Trophoblast cell (in vitro differentiated cells and primary cell): ENCODE measurements around the gene POPDC3.

Source experiments
- DNase-seq, 2 donors: peaks; one replicate each; pipeline ENCODE4 v3.0.0-alpha.2; 2016
- H2AFZ ChIP-seq: 2 replicates; pipeline ENCODE4 v1.6.1; 2013; ENCODE audit warnings: low read length, moderate library complexity, mild to moderate bottlenecking; ENCODE audit not compliant: insufficient read depth, poor library complexity
- H2AK5ac ChIP-seq: 2 replicates; pipeline ENCODE4 v1.6.1; 2013; ENCODE audit warnings: mild to moderate bottlenecking, low read length
- H2BK120ac ChIP-seq: 2 replicates; pipeline ENCODE4 v1.6.1; 2013; ENCODE audit warnings: low read length, mild to moderate bottlenecking, moderate library complexity; ENCODE audit not compliant: insufficient read depth, poor library complexity
- H2BK12ac ChIP-seq: 2 replicates; pipeline ENCODE4 v1.6.1; 2013; ENCODE audit warnings: mild to moderate bottlenecking, low read length, moderate library complexity
- H2BK5ac ChIP-seq: 2 replicates; pipeline ENCODE4 v1.6.1; 2013; ENCODE audit warnings: low read length, low read depth, moderate library complexity, mild to moderate bottlenecking; ENCODE audit not compliant: poor library complexity
- H3K14ac ChIP-seq: 2 replicates; pipeline ENCODE4 v1.6.1; 2013; ENCODE audit warnings: mild to moderate bottlenecking, low read length
- H3K18ac ChIP-seq: 2 replicates; pipeline ENCODE4 v1.6.1; 2013; ENCODE audit warnings: mild to moderate bottlenecking, low read length
- H3K23ac ChIP-seq: 2 replicates; pipeline ENCODE4 v1.6.1; 2013; ENCODE audit warnings: low read length
- H3K27ac ChIP-seq: 2 replicates; pipeline ENCODE4 v1.5.1; 2013; ENCODE audit warnings: low read depth, mild to moderate bottlenecking, inconsistent platforms, low read length, moderate library complexity
- H3K27me3 ChIP-seq: 2 replicates; pipeline ENCODE4 v1.6.1; 2013; ENCODE audit warnings: inconsistent platforms, mild to moderate bottlenecking, low read length, moderate library complexity; ENCODE audit not compliant: insufficient read depth
- H3K36me3 ChIP-seq, 2 experiments: 1 replicate in 1 of 2; 2 replicates in 1 of 2; pipeline ENCODE4 v1.6.1; 2013; ENCODE audit warnings: low read length in 2 of 2, mild to moderate bottlenecking in 2 of 2, moderate library complexity in 1 of 2; ENCODE audit not compliant: insufficient read depth in 2 of 2, control insufficient read depth in 1 of 2
- H3K4ac ChIP-seq: 2 replicates; pipeline ENCODE4 v1.6.1; 2013; ENCODE audit warnings: low read depth, mild to moderate bottlenecking, low read length, moderate library complexity
- H3K4me1 ChIP-seq, 2 experiments: 1 replicate in 1 of 2; 2 replicates in 1 of 2; pipeline ENCODE4 v1.6.1; 2013; ENCODE audit warnings: low read length in 2 of 2, mild to moderate bottlenecking in 2 of 2, moderate library complexity in 1 of 2; ENCODE audit not compliant: insufficient read depth in 2 of 2, control insufficient read depth in 1 of 2
- H3K4me2 ChIP-seq: 2 replicates; pipeline ENCODE4 v1.6.1; 2013; ENCODE audit warnings: inconsistent platforms, mild to moderate bottlenecking, low read length, moderate library complexity
- H3K4me3 ChIP-seq: 2 replicates; pipeline ENCODE4 v1.5.1; 2013; ENCODE audit warnings: mild to moderate bottlenecking, low read depth, low read length, inconsistent platforms
- H3K79me1 ChIP-seq: one replicate; pipeline ENCODE4 v1.6.1; 2013; ENCODE audit warnings: low read length
- H3K79me2 ChIP-seq: 2 replicates; pipeline ENCODE4 v1.6.1; 2013; ENCODE audit warnings: low read length, mild to moderate bottlenecking; ENCODE audit not compliant: control insufficient read depth, insufficient read depth, poor library complexity
- H3K9ac ChIP-seq: 2 replicates; pipeline ENCODE4 v1.6.1; 2013; ENCODE audit warnings: mild to moderate bottlenecking, low read length
- H3K9me3 ChIP-seq: 2 replicates; pipeline ENCODE4 v1.6.1; 2013; ENCODE audit warnings: low read depth, mild to moderate bottlenecking, control low read depth, inconsistent platforms, low read length; ENCODE audit not compliant: insufficient read depth
- H4K12ac ChIP-seq: 2 replicates; pipeline ENCODE4 v1.6.1; 2013; ENCODE audit warnings: low read depth, mild to moderate bottlenecking, low read length, moderate library complexity
- H4K8ac ChIP-seq: 2 replicates; pipeline ENCODE4 v1.6.1; 2013; ENCODE audit warnings: low read depth, mild to moderate bottlenecking, low read length, moderate library complexity
- H4K91ac ChIP-seq: one replicate; pipeline ENCODE4 v1.6.1; 2013; ENCODE audit warnings: low read depth, mild to moderate bottlenecking, low read length, moderate library complexity
- WGBS: extraction: QIAGEN DNeasy Blood & Tissue Kit; methylation state at CpG from one replicate; pipeline ENCODE4 v1.1.7; 2013; ENCODE audit warnings: missing lambda C conversion rate; ENCODE audit not compliant: insufficient read length, insufficient coverage; ENCODE audit errors: extremely low coverage; 5-methylcytosine and 5-hydroxymethylcytosine counted together

Gene POPDC3

DNA sequence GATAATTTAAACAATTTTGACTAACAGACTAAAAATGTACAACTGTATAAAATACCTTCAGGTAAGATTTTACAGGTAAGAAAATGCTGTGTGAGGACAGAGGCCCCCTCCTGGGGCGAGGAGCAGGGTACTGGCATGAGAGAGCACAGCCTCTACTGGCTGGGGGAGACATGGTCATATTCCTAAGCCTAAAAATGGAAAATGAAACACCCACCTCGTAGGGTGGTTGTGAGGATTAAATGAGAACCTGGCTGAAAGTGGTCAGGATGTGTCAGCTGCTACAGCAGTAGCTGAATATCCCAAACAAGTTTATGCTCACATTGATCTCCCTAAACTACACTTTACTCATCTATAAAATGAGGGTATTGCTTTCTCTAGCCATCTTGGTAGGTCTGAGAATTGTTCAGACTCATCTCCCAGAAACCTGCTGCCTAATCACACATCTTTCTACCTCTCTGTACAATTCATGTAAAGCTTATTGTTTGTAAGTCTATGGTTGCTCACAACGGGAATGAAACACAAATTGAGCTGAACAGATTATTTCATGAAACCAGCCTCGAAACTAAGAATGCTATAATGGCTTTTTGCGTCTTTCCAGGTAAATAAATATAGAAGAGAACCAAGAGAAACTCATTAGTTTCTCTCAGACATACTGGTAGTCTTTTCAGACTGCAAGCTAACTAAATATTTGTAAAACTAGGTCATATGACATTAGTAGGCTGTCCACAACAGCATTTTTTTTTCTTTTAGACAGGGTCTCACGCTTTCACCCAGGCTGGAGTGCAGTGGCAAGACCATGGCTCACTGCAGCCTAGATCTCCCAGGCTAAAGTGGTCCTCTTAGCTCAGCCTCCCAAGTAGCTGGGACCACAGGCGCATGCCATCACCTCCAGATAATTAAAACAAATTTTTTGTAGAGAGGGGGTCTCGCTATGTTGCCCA lies 69.6 kb downstream of the POPDC3 start:
- Histone ChIP-seq H3K27ac (no peak overlapping the region), H2BK5ac (no peak overlapping the region), H2AFZ (no peak overlapping the region), H3K9ac (no peak overlapping the region), H3K79me2 (peaks cover 2% of the 10 kb centered on the region), H3K4me2 (no peak overlapping the region), H3K4me1 (no peaks in the 10 kb centered on the region), H2AK5ac (no peak overlapping the region), H3K27me3 (no peaks in the 10 kb centered on the region), H4K12ac (no peak overlapping the region), H3K9me3 (no peaks in the 10 kb centered on the region), H4K91ac (no peak overlapping the region), H3K4ac (no peak overlapping the region), H3K23ac (no peak overlapping the region), H3K18ac (no peak overlapping the region), H2BK120ac (no peak overlapping the region), H3K79me1 (no peaks in the 10 kb centered on the region), H3K4me3 (no peak overlapping the region), H3K14ac (no peak overlapping the region), H2BK12ac (no peak overlapping the region), H3K36me3 (peaks cover 0 to 2% of the 10 kb centered on the region in 2 experiments), H4K8ac (no peak overlapping the region)
- no CpG with 5 or more reads among the region's 8 CpGs for WGBS
- no peak for DNase-seq

GRCh38 chr6:105108631-105109262 lies 71.1 kb downstream of the POPDC3 start:
- peaks cover 0 to 2% of the 10 kb centered on the region in 2 experiments for H3K36me3 ChIP-seq
- H3K23ac ChIP-seq, result no peak overlapping the region
- no peak overlapping the region for H4K91ac ChIP-seq
- WGBS, result no CpG with 5 or more reads among the region's 7 CpGs
- H3K79me2 ChIP-seq, result peaks cover 2% of the 10 kb centered on the region
- no peak overlapping the region for H3K27ac ChIP-seq
- H3K79me1 ChIP-seq, result no peaks in the 10 kb centered on the region
- H3K9ac ChIP-seq, result no peak overlapping the region
- no peak overlapping the region for H3K18ac ChIP-seq
- H2BK12ac ChIP-seq, result no peak overlapping the region
- H3K4me3 ChIP-seq, result no peak overlapping the region
- H3K9me3 ChIP-seq, result no peaks in the 10 kb centered on the region
- H3K4me2 ChIP-seq, result no peak overlapping the region
- H2BK5ac ChIP-seq, result no peak overlapping the region
- H3K4me1 ChIP-seq, result no peaks in the 10 kb centered on the region
- H3K14ac ChIP-seq, result no peak overlapping the region
- no peak overlapping the region for H2AFZ ChIP-seq
- DNase-seq, result no peak
- no peak overlapping the region for H2AK5ac ChIP-seq
- H4K8ac ChIP-seq, result no peak overlapping the region
- no peak overlapping the region for H4K12ac ChIP-seq
- no peak overlapping the region for H2BK120ac ChIP-seq
- no peak overlapping the region for H3K4ac ChIP-seq
- H3K27me3 ChIP-seq, result no peaks in the 10 kb centered on the region
